NCI-H146 (cell line): ENCODE measurements around the gene MYLK4.

Source experiments
- DNase-seq: peaks from one replicate; lab custom pipeline; 2025; lab: John Stamatoyannopoulos, UW

Gene MYLK4

GRCh38 chr6:2658788-2659187 is 91.9 kb downstream of the MYLK4 start:
- DNase-seq: no peak

- no peak for DNase-seq
Observed at GRCh38 chr6:2656460-2657079, 94.2 kb downstream of the MYLK4 start.

- no peak for DNase-seq
Observed at GRCh38 chr6:2655844-2656433, 94.8 kb downstream of the MYLK4 start.

GRCh38 chr6:2653369-2654032 is 97.2 kb downstream of the MYLK4 start:
- DNase-seq: no peak

- no peak for DNase-seq
Observed at GRCh38 chr6:2652611-2653010, 98.1 kb downstream of the MYLK4 start.

- no peak for DNase-seq
Observed at GRCh38 chr6:2651961-2652360, 98.8 kb downstream of the MYLK4 start.

- no peak for DNase-seq
Observed at GRCh38 chr6:2651536-2651935, 99.2 kb downstream of the MYLK4 start.

- no peak for DNase-seq
Observed at GRCh38 chr6:2646346-2646745, 104.4 kb downstream of the MYLK4 start.

GRCh38 chr6:2643935-2644539 is 106.7 kb downstream of the MYLK4 start:
- DNase-seq: no peak

GRCh38 chr6:2643130-2643529 is 107.6 kb downstream of the MYLK4 start:
- DNase-seq: no peak

- DNase-seq: no peak
Observed at GRCh38 chr6:2641044-2641725, 109.5 kb downstream of the MYLK4 start.

- DNase-seq: no peak
Observed at GRCh38 chr6:2640551-2640950, 110.2 kb downstream of the MYLK4 start.

- no peak for DNase-seq
Observed at GRCh38 chr6:2639896-2640295, 110.8 kb downstream of the MYLK4 start.

GRCh38 chr6:2639167-2639566 is 111.6 kb downstream of the MYLK4 start:
- DNase-seq: no peak

GRCh38 chr6:2636672-2637071 is 114.0 kb downstream of the MYLK4 start:
- DNase-seq: no peak

- no peak for DNase-seq
Observed at GRCh38 chr6:2635911-2636310, 114.8 kb downstream of the MYLK4 start.

- DNase-seq: peak; percentile 62
Observed at GRCh38 chr6:2634139-2634964, 116.4 kb downstream of the MYLK4 start.

- no peak for DNase-seq
Observed at GRCh38 chr6:2633736-2634135, 117.0 kb downstream of the MYLK4 start.

- no peak for DNase-seq
Observed at GRCh38 chr6:2632976-2633584, 117.6 kb downstream of the MYLK4 start.

- DNase-seq: no peak
Observed at GRCh38 chr6:2632368-2632767, 118.4 kb downstream of the MYLK4 start.

GRCh38 chr6:2630891-2631571 is 119.7 kb downstream of the MYLK4 start:
- DNase-seq: no peak
